HepG2 (cell line): ENCODE results near the gene PDS5B. TPM values are rescaled to one million over a fixed set of nuclear protein-coding genes. Genes with fewer than 3 reads are reported as not detected.

Source experiments
- ATAC-seq: fragments of 200-7000 bp; cut with Tn5 transposase; 3 replicates; pipeline ENCODE4 v1.9.1; 2020; ENCODE audit warnings: mild to moderate bottlenecking, moderate library complexity
- BruUV-seq: library from RNA; stranded (reverse); fragments of 400-500 nt; replicated peaks from 2 replicates; lab custom pipeline; 2021; lab: Mats Ljungman, UMichigan
- CTCF ChIA-PET: fragments of 300-600 bp; formaldehyde crosslinking; extraction: SDS; loops from one replicate; lab custom pipeline; 2021; ENCODE audit warnings: low total read pairs, inconsistent platforms, low intra/inter-chr PET ratio; lab: Yijun Ruan, JAX
- POLR2A ChIA-PET: fragments of 350-600 bp; sonication (Branson Sonifier 250); formaldehyde crosslinking; loops from one replicate; lab custom pipeline; 2020; ENCODE audit warnings: antibody characterized with exemption, inconsistent platforms; lab: Yijun Ruan, JAX
- DNase-seq: peaks from one replicate; pipeline ENCODE4 v3.0.0-alpha.2; 2015; ENCODE audit warnings: low spot score
- FAIRE-seq: peaks from 3 replicates; lab custom pipeline; 2011; peaks lifted over from hg19 to GRCh38; lab: Jason Lieb, UNC
- H2AFZ ChIP-seq: one replicate; pipeline ENCODE4 v1.6.1; 2011; ENCODE audit warnings: low read length, inconsistent platforms
- H3K27ac ChIP-seq: fragments of 300-600 bp; 3 replicates; pipeline ENCODE4 v1.8.0; 2011; ENCODE audit warnings: mixed run types, mild to moderate bottlenecking, mixed read lengths, low read length, inconsistent platforms; ENCODE audit not compliant: insufficient read depth; ENCODE audit errors: extremely low read length
- H3K27me3 ChIP-seq, 2 experiments: fragments of 200-600 bp in 1 of 2; 2 replicates in 1 of 2; 3 replicates in 1 of 2; pipeline versions ENCODE4 v1.6.0 to v1.8.0; 2011; ENCODE audit warnings: low read length in 2 of 2, mild to moderate bottlenecking in 2 of 2, moderate library complexity in 2 of 2, inconsistent platforms in 1 of 2; ENCODE audit not compliant: insufficient read depth in 2 of 2, control insufficient read depth in 1 of 2
- H3K36me3 ChIP-seq, 2 experiments: fragments of 200-600 bp in 1 of 2; replicated peaks in 1 of 2; 2 replicates in 1 of 2; 3 replicates in 1 of 2; pipeline versions ENCODE4 v1.5.1 to v1.8.0; 2011; ENCODE audit warnings: low read length in 2 of 2, inconsistent platforms in 1 of 2; ENCODE audit not compliant: insufficient read depth in 2 of 2, control insufficient read depth in 1 of 2
- H3K4me1 ChIP-seq: 2 replicates; pipeline ENCODE4 v1.5.1; 2012; ENCODE audit warnings: low read length, inconsistent platforms; ENCODE audit not compliant: insufficient read depth
- H3K4me2 ChIP-seq: 2 replicates; pipeline ENCODE4 v1.6.0; 2011; ENCODE audit warnings: low read depth, low read length, inconsistent platforms
- H3K4me3 ChIP-seq, 3 experiments: fragments of 200-600 bp in 1 of 3; sonication (generic), shearing (Covaris generic) in 1 of 3; replicated peaks in 1 of 3; 2 replicates each; pipeline ENCODE4 v1.5.1; 2011 to 2016; ENCODE audit warnings: low read length in 3 of 3, inconsistent platforms in 2 of 3, low read depth in 2 of 3, mild to moderate bottlenecking in 2 of 3, control low read depth in 1 of 3, mixed read lengths in 1 of 3; ENCODE audit not compliant: insufficient read depth in 1 of 3
- H3K79me2 ChIP-seq: one replicate; pipeline ENCODE4 v1.6.1; 2011; ENCODE audit warnings: low read length, inconsistent platforms; ENCODE audit not compliant: insufficient read depth
- H3K9ac ChIP-seq: 2 replicates; pipeline ENCODE4 v1.6.0; 2011; ENCODE audit warnings: mild to moderate bottlenecking, low read depth, low read length, inconsistent platforms; ENCODE audit not compliant: insufficient read depth
- H3K9me3 ChIP-seq: 2 replicates; pipeline ENCODE4 v1.5.1; 2012; ENCODE audit warnings: mild to moderate bottlenecking, low read length
- H4K20me1 ChIP-seq: 2 replicates; pipeline ENCODE4 v1.6.0; 2011; ENCODE audit warnings: inconsistent platforms, mild to moderate bottlenecking, low read length, moderate library complexity; ENCODE audit not compliant: insufficient read depth
- ATF1 ChIP-seq: IDR thresholded peaks from 2 replicates; pipeline ENCODE4 v1.6.1; 2016; ENCODE audit warnings: mild to moderate bottlenecking, control low read depth
- DNMT1 ChIP-seq: sonication (generic); formaldehyde crosslinking; IDR thresholded peaks from 2 replicates; pipeline ENCODE4 v1.5.1; 2020; ENCODE audit warnings: mild to moderate bottlenecking, missing genetic modification reagents
- FOXJ3 ChIP-seq: sonication (generic); formaldehyde crosslinking; IDR thresholded peaks from 2 replicates; pipeline ENCODE4 v1.4.0; 2020; ENCODE audit warnings: missing genetic modification reagents, mild to moderate bottlenecking, borderline replicate concordance
- HNRNPL ChIP-seq: fragments of 200-400 bp; formaldehyde crosslinking; IDR thresholded peaks from 2 replicates; pipeline ENCODE4 v1.6.1; 2017; ENCODE audit warnings: mild to moderate bottlenecking, low read depth, low read length
- IKZF4 ChIP-seq: sonication (generic); formaldehyde crosslinking; IDR thresholded peaks from 2 replicates; pipeline ENCODE4 v1.5.1; 2020; ENCODE audit warnings: borderline replicate concordance, mild to moderate bottlenecking, low read depth, missing genetic modification reagents; ENCODE audit errors: not compliant biosample characterization
- JUND ChIP-seq: sonication (generic); formaldehyde crosslinking; IDR thresholded peaks from 2 replicates; pipeline ENCODE4 v1.8.0; 2022; ENCODE audit warnings: mild to moderate bottlenecking, missing genetic modification reagents
- PCBP2 ChIP-seq: fragments of 200-400 bp; formaldehyde crosslinking; optimal IDR thresholded peaks from 2 replicates; pipeline ENCODE3; 2018; ENCODE audit warnings: low read length, low read depth; ENCODE audit not compliant: poor library complexity, severe bottlenecking
- SAFB2 ChIP-seq: sonication (generic); formaldehyde crosslinking; IDR thresholded peaks from 2 replicates; pipeline ENCODE4 v1.5.1; 2020; ENCODE audit warnings: missing genetic modification reagents, low read depth, mild to moderate bottlenecking, borderline replicate concordance
- ZNF143 ChIP-seq: sonication (generic); formaldehyde crosslinking; IDR thresholded peaks from 2 replicates; pipeline ENCODE4 v1.4.0; 2020; ENCODE audit warnings: missing genetic modification reagents
- ZNF333 ChIP-seq: sonication (generic); formaldehyde crosslinking; IDR thresholded peaks from 2 replicates; pipeline ENCODE4 v1.4.0; 2020; ENCODE audit warnings: mild to moderate bottlenecking, missing genetic modification reagents, borderline replicate concordance
- ZNF33A ChIP-seq: sonication (generic); formaldehyde crosslinking; IDR thresholded peaks from 2 replicates; pipeline ENCODE4 v1.5.1; 2020; ENCODE audit warnings: missing genetic modification reagents, mild to moderate bottlenecking, moderate library complexity, borderline replicate concordance
- WGBS: methylation state at CpG from one replicate; pipeline ENCODE4 v1.1.6; 2017; ENCODE audit warnings: low lambda C conversion rate; 5-methylcytosine and 5-hydroxymethylcytosine counted together
- in situ Hi-C: cut with HindIII; loops from 2 replicates; pipeline ENCODE4 v1.10.0; 2017; ENCODE audit warnings: low pct_unique_long_range_greater_than_20kb; ENCODE audit not compliant: extremely low pct_ligation_motif_present
- intact Hi-C: fragments of 100-400 bp; cut with micrococcal nuclease; formaldehyde crosslinking; loops from one replicate; pipeline ENCODE4 v1.10.0; 2022; ENCODE audit not compliant: unreplicated experiment
- polyA plus RNA-seq, 8 experiments: library from polyadenylated mRNA; depleted of rRNA in 3 of 8; stranded (reverse) in 7 of 8; unstranded in 1 of 8; fragments of >200 nt; fragmentation: Illumina TruSeq in 4 of 8; extraction: Trizol in 4 of 8; gene quantifications; 2 replicates each; pipeline versions ENCODE4 v1.2.1 to v1.2.3, GENCODE V29; 2011 to 2016; ENCODE audit warnings: low read depth in 4 of 8, missing spikeins in 1 of 8, mixed read lengths in 1 of 8; ENCODE audit not compliant: insufficient read depth in 1 of 8
- total RNA-seq, 5 experiments: library from RNA; depleted of rRNA; stranded (reverse); fragments of >200 nt; fragmentation: Illumina TruSeq; extraction: Trizol; gene quantifications; 2 replicates each; pipeline ENCODE4 v1.2.3, GENCODE V29; 2016; ENCODE audit warnings: low read depth in 1 of 5
- TF ChIP-seq, protein P1 (sequence below): sonication (generic); formaldehyde crosslinking; IDR thresholded peaks from 2 replicates; pipeline ENCODE4 v1.4.0; 2020; ENCODE audit warnings: missing genetic modification reagents
- TF ChIP-seq, protein P2 (sequence below): IDR thresholded peaks from 2 replicates; pipeline ENCODE4 v1.6.1; 2016
- TF ChIP-seq, protein P3 (sequence below): sonication (generic); formaldehyde crosslinking; IDR thresholded peaks from 2 replicates; pipeline ENCODE4 v1.4.0; 2020; ENCODE audit warnings: missing genetic modification reagents

Gene PDS5B
- total and polyA plus RNA-seq, 2 of the 13 experiments (the other 11 are each of a cell fraction or from before 2014, with no cell fraction given): 5.8 to 24.6 TPM

DNA sequence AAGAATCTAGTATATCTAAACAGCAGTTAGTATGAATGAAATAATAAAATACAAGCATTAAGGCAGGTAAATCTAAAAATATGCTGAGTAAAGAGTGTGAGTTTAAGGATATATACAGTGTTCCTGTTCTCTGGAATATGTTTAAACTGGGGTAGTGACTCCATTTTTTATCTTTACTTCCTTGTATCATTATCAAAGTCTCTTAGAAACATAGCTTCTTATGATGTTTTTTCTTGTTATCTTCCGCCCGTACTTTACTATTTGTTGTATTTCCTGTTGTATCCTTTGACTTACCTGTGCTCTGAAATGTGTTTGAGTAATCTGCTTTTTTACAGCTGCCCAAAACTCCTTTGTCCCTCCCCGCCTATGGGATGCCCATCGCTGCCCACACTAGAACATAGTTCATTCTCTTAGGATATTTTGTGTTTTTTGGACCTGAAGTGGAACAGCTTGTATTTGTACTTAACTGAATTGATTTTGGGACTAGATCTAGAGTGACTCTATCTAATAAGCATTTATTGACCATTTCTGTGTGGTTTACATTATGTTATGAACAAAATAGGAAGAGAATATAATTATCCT, 80.8 kb downstream of the PDS5B start:
- 99% methylated on average over 4 of the region's 4 CpGs for WGBS

More for the DNA sequence above, 80.8 kb downstream of the PDS5B start:
- FAIRE-seq (no peak), ATAC-seq (no peak)
- Histone ChIP-seq H3K27ac (no peak overlapping the region), H3K4me2 (no peak overlapping the region), H3K36me3 (peaks cover 1 to 7% of the 10 kb centered on the region in 2 experiments; a peak in 3 of 5 replicates), H3K4me3 (no peak overlapping the region), H4K20me1 (no peaks in the 10 kb centered on the region), H3K4me1 (peaks cover 16% of the 10 kb centered on the region), H2AFZ (no peak overlapping the region)
- CTCF ChIA-PET: no interaction called here
- in situ Hi-C loops: no loop called here
- TF ChIP-seq ZNF333 (CRISPR knock-in tag) (no peak), HNRNPL (no peak), ZNF143 (CRISPR knock-in tag) (no peak), ATF1 (CRISPR knock-in tag) (no peak), JUND (no peak), FOXJ3 (no peak), ZNF33A (CRISPR knock-in tag) (no peak), IKZF4 (CRISPR knock-in tag) (no peak), SAFB2 (CRISPR knock-in tag) (no peak), PCBP2 (no peak), DNMT1 (CRISPR knock-in tag) (no peak)
- TF ChIP-seq, protein P1, sequence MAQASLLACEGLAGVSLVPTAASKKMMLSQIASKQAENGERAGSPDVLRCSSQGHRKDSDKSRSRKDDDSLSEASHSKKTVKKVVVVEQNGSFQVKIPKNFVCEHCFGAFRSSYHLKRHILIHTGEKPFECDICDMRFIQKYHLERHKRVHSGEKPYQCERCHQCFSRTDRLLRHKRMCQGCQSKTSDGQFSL (CRISPR knock-in tag): no peak
- TF ChIP-seq, protein P2, sequence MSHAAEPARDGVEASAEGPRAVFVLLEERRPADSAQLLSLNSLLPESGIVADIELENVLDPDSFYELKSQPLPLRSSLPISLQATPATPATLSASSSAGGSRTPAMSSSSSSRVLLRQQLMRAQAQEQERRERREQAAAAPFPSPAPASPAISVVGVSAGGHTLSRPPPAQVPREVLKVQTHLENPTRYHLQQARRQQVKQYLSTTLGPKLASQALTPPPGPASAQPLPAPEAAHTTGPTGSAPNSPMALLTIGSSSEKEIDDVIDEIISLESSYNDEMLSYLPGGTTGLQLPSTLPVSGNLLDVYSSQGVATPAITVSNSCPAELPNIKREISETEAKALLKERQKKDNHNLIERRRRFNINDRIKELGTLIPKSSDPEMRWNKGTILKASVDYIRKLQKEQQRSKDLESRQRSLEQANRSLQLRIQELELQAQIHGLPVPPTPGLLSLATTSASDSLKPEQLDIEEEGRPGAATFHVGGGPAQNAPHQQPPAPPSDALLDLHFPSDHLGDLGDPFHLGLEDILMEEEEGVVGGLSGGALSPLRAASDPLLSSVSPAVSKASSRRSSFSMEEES (CRISPR knock-in tag): no peak
- TF ChIP-seq, protein P3, sequence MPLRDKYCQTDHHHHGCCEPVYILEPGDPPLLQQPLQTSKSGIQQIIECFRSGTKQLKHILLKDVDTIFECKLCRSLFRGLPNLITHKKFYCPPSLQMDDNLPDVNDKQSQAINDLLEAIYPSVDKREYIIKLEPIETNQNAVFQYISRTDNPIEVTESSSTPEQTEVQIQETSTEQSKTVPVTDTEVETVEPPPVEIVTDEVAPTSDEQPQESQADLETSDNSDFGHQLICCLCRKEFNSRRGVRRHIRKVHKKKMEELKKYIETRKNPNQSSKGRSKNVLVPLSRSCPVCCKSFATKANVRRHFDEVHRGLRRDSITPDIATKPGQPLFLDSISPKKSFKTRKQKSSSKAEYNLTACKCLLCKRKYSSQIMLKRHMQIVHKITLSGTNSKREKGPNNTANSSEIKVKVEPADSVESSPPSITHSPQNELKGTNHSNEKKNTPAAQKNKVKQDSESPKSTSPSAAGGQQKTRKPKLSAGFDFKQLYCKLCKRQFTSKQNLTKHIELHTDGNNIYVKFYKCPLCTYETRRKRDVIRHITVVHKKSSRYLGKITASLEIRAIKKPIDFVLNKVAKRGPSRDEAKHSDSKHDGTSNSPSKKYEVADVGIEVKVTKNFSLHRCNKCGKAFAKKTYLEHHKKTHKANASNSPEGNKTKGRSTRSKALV (CRISPR knock-in tag): no peak
- TF ChIP-seq, all 625 proteins: peak for 0
- no peak for DNase-seq
- no peaks in the 10 kb centered on the region for H3K27me3 ChIP-seq
- H3K9ac ChIP-seq: no peak overlapping the region
- H3K79me2 ChIP-seq: no peaks in the 10 kb centered on the region
- BruUV-seq: no TSS peak
- POLR2A ChIA-PET: no interaction called here
- intact Hi-C loops: no loop called here
- H3K9me3 ChIP-seq: no peaks in the 10 kb centered on the region
